HG02885 (cell line): Measurements from ENCODE around the gene GNG2.

ENCODE experiments used
- ATAC-seq: cut with Tn5 transposase; IDR thresholded peaks from one replicate; pipeline ENCODE4 v1.9.1; 2021; ENCODE audit warnings: mild to moderate bottlenecking; ENCODE audit not compliant: unreplicated experiment, poor library complexity

GNG2 gene

GRCh38 chr14:52013984-52014600 lies 153.7 kb downstream of the GNG2 start:
- no peak for ATAC-seq

- no peak for ATAC-seq
These were observed 154.3 kb downstream of the GNG2 start for GRCh38 chr14:52014601-52015267.

GRCh38 chr14:52015411-52016030 lies 155.1 kb downstream of the GNG2 start:
- no peak for ATAC-seq

- ATAC-seq: no peak
These were observed 157.8 kb downstream of the GNG2 start for GRCh38 chr14:52018252-52018651.

GRCh38 chr14:52018970-52019369 lies 158.6 kb downstream of the GNG2 start:
- no peak for ATAC-seq
